ENCODE measurements around the gene RNFT2. TPM values are rescaled to one million over a fixed set of nuclear protein-coding genes. Genes with fewer than 3 reads are reported as not detected.

Gene RNFT2
- total RNA-seq, 2 experiments from 2014 or later: 15.8 to 15.9 TPM

- peaks cover 13% of the 10 kb centered on the region for H3K27me3 Mint-ChIP-seq
- H3K4me1 Mint-ChIP-seq (ENCODE audit: low read depth): no peaks in the 10 kb centered on the region
- ChIA-PET CTCF (no interaction called here), POLR2A (no interaction called here)
- intact Hi-C loops (cut with micrococcal nuclease): no loop called here
- H3K36me3 Mint-ChIP-seq: no peaks in the 10 kb centered on the region
- peaks cover 2% of the 10 kb centered on the region for H3K9me3 Mint-ChIP-seq
- no peak overlapping the region for H3K4me3 Mint-ChIP-seq
- no peak for DNase-seq
- H3K27ac Mint-ChIP-seq: no peak overlapping the region
Observed at GRCh38 chr12:116896411-116896924, 158.4 kb downstream of the RNFT2 start.

- Mint-ChIP-seq H3K9me3 (peaks cover 2% of the 10 kb centered on the region), H3K4me1 (ENCODE audit: low read depth) (no peaks in the 10 kb centered on the region), H3K36me3 (no peaks in the 10 kb centered on the region), H3K27me3 (peaks cover 21% of the 10 kb centered on the region), H3K27ac (no peak overlapping the region), H3K4me3 (no peak overlapping the region)
- POLR2A ChIA-PET: no interaction called here
- intact Hi-C loops (cut with micrococcal nuclease): no loop called here
- no peak for DNase-seq
- CTCF ChIA-PET: no interaction called here
Observed at GRCh38 chr12:116897476-116897875, 159.4 kb downstream of the RNFT2 start.

GRCh38 chr12:116898669-116899068 is 160.6 kb downstream of the RNFT2 start:
- CTCF ChIA-PET: no interaction called here
- H3K27me3 Mint-ChIP-seq: peaks cover 23% of the 10 kb centered on the region

GRCh38 chr12:116901612-116902011 is 163.5 kb downstream of the RNFT2 start:
- intact Hi-C loops (cut with micrococcal nuclease): no loop called here
- Mint-ChIP-seq H3K4me3 (no peak overlapping the region), H3K9me3 (peaks cover 2% of the 10 kb centered on the region), H3K36me3 (no peaks in the 10 kb centered on the region), H3K27ac (no peak overlapping the region), H3K27me3 (peaks cover 30% of the 10 kb centered on the region), H3K4me1 (ENCODE audit: low read depth) (no peaks in the 10 kb centered on the region)
- ChIA-PET CTCF (no interaction called here), POLR2A (no interaction called here)
- DNase-seq: no peak

More at GRCh38 chr12:116898669-116899068, 160.6 kb downstream of the RNFT2 start:
- intact Hi-C loops (cut with micrococcal nuclease): no loop called here
- Mint-ChIP-seq H3K4me1 (ENCODE audit: low read depth) (no peaks in the 10 kb centered on the region), H3K4me3 (no peak overlapping the region), H3K27ac (no peak overlapping the region), H3K36me3 (no peaks in the 10 kb centered on the region), H3K9me3 (peaks cover 2% of the 10 kb centered on the region)
- DNase-seq: no peak
- POLR2A ChIA-PET: interaction anchor here (0.6 kb wide), 1 partner anchor 10 kb away, joined by 4 read pairs; no protein-coding TSS in a partner anchor

Other genes with a start within 250 kb of the RNFT2 start
- 1 to 10 TPM in 1 of 2 experiments, under 1 TPM in 1; 0.78 to 1.2 TPM for gene MAP1LC3B2, start 178.9 kb upstream of the RNFT2 start, total RNA-seq
- 10 to 100 TPM; 20.9 to 24.3 TPM for gene SPRING1, start 246 bp upstream of the RNFT2 start, total RNA-seq
- not detected for gene HRK, start 143.1 kb downstream of the RNFT2 start, total RNA-seq
- 1 to 10 TPM; 5.3 to 5.7 TPM for gene FBXW8, start 172.6 kb downstream of the RNFT2 start, total RNA-seq

Measured in activated CD4-positive, alpha-beta memory T cell treated with anti-CD3 and anti-CD28 coated beads for 36 hours (primary cell).